ENCODE results near the gene MDP1.
"Not testable (repeated sequence)": the region's sequence is repeated elsewhere in the genome, so short reads cannot be mapped to it uniquely, and the experiment has no call there.

MDP1 gene

GRCh38 chr14:24226473-24226872, 10.6 kb upstream of the MDP1 start:
- no peak for DNase-seq

GRCh38 chr14:24224618-24225071, 8.8 kb upstream of the MDP1 start:
- DNase-seq = no peak

GRCh38 chr14:24222987-24223386, 7.1 kb upstream of the MDP1 start:
- DNase-seq = not testable (repeated sequence)

GRCh38 chr14:24219521-24219920, 3.7 kb upstream of the MDP1 start:
- no peak for DNase-seq

- no peak for DNase-seq
Measured at GRCh38 chr14:24219080-24219479, 3.2 kb upstream of the MDP1 start.

GRCh38 chr14:24216876-24217275, 1.0 kb upstream of the MDP1 start:
- DNase-seq = not testable (repeated sequence)

- no peak for DNase-seq
Measured at GRCh38 chr14:24216345-24216699, 456 bp upstream of the MDP1 start.

- no peak for DNase-seq
Measured at GRCh38 chr14:24213866-24214662, 1.8 kb downstream of the MDP1 start.

- DNase-seq = peak; percentile 98
Measured at GRCh38 chr14:24212924-24213865, 2.7 kb downstream of the MDP1 start, which contains the start of gene CHMP4A. Gene CHMP4A, minus strand, starts transcription at chr14:24213488. Its CDS starts 49 bp downstream, at chr14:24213439.

- DNase-seq = no peak
Measured at GRCh38 chr14:24211311-24211710, 4.6 kb downstream of the MDP1 start.

GRCh38 chr14:24207625-24208024, 8.2 kb downstream of the MDP1 start:
- DNase-seq = no peak

- no peak for DNase-seq
Measured at GRCh38 chr14:24207104-24207551, 8.7 kb downstream of the MDP1 start.

GRCh38 chr14:24206260-24207103, 9.4 kb downstream of the MDP1 start:
- DNase-seq = no peak

GRCh38 chr14:24204163-24205146, 11.4 kb downstream of the MDP1 start:
- no peak for DNase-seq

- not testable (repeated sequence) for DNase-seq
Measured at GRCh38 chr14:24203249-24203886, 12.5 kb downstream of the MDP1 start.

- not testable (repeated sequence) for DNase-seq
Measured at GRCh38 chr14:24202538-24202937, 13.3 kb downstream of the MDP1 start.

- no peak for DNase-seq
Measured at GRCh38 chr14:24198814-24199524, 16.9 kb downstream of the MDP1 start.

GRCh38 chr14:24197056-24197450, 18.8 kb downstream of the MDP1 start:
- DNase-seq = no peak

- no peak for DNase-seq
Measured at GRCh38 chr14:24196071-24197055, 19.5 kb downstream of the MDP1 start.

Data from NCI-H2171 treated with DMSO at 0.1 percent for 48 hours (cell line).